Endodermal cell (in vitro differentiated cells): Measurements from ENCODE around the gene CEND1. TPM values are rescaled to one million over a fixed set of nuclear protein-coding genes. Genes with fewer than 3 reads are reported as not detected.

ENCODE experiments used
- DNase-seq: peaks from one replicate; pipeline ENCODE4 v3.0.0-alpha.2; 2017
- H3K27ac ChIP-seq: 2 replicates; pipeline ENCODE4 v1.5.1; 2013; ENCODE audit warnings: mild to moderate bottlenecking, low read depth, low read length, moderate library complexity
- H3K27me3 ChIP-seq: 2 replicates; pipeline ENCODE4 v1.6.1; 2013; ENCODE audit warnings: mild to moderate bottlenecking, low read length, moderate library complexity; ENCODE audit not compliant: insufficient read depth, control insufficient read depth, poor library complexity, severe bottlenecking
- H3K36me3 ChIP-seq: 2 replicates; pipeline ENCODE4 v1.7.0; 2013; ENCODE audit warnings: mild to moderate bottlenecking, low read length, moderate library complexity; ENCODE audit not compliant: control insufficient read depth, insufficient read depth
- H3K4me1 ChIP-seq: one replicate; pipeline ENCODE4 v1.7.0; 2013; ENCODE audit warnings: low read length; ENCODE audit not compliant: control insufficient read depth, insufficient read depth
- H3K4me3 ChIP-seq: 2 replicates; pipeline ENCODE4 v1.5.1; 2013; ENCODE audit warnings: mild to moderate bottlenecking, low read length, moderate library complexity
- H3K9ac ChIP-seq: 2 replicates; pipeline ENCODE4 v1.6.1; 2013; ENCODE audit warnings: mild to moderate bottlenecking, low read length, moderate library complexity; ENCODE audit not compliant: poor library complexity, severe bottlenecking; ENCODE audit errors: extremely low read depth
- H3K9me3 ChIP-seq: 2 replicates; pipeline ENCODE4 v1.6.1; 2013; ENCODE audit warnings: mild to moderate bottlenecking, low read length, moderate library complexity; ENCODE audit not compliant: control insufficient read depth
- H3K27ac Mint-ChIP-seq: 2 replicates; pipeline ENCODE4 v1.8.0; 2020; ENCODE audit warnings: mixed read lengths
- H3K27me3 Mint-ChIP-seq: 2 replicates; pipeline ENCODE4 v1.8.0; 2021; ENCODE audit warnings: mild to moderate bottlenecking, mixed read lengths; ENCODE audit not compliant: insufficient read depth
- H3K36me3 Mint-ChIP-seq: 2 replicates; pipeline ENCODE4 v1.8.0; 2020; ENCODE audit warnings: low read depth, mixed read lengths
- H3K4me1 Mint-ChIP-seq: 2 replicates; pipeline ENCODE4 v1.8.0; 2020; ENCODE audit warnings: mixed read lengths
- H3K4me3 Mint-ChIP-seq: 2 replicates; pipeline ENCODE4 v1.8.0; 2020; ENCODE audit warnings: mild to moderate bottlenecking, moderate library complexity, mixed read lengths
- H3K9me3 Mint-ChIP-seq: 2 replicates; pipeline ENCODE4 v1.8.0; 2020; ENCODE audit warnings: mild to moderate bottlenecking, mixed read lengths
- CTCF ChIP-seq: fragments of 200-600 bp; sonication (generic); conservative IDR thresholded peaks from 2 replicates; pipeline ENCODE4 v1.5.0; 2021; ENCODE audit warnings: antibody characterized with exemption, mild to moderate bottlenecking
- WGBS, 2 experiments: methylation state at CpG; one replicate each; pipeline versions ENCODE4 v1.1.5 to v1.1.7; 2013; ENCODE audit warnings: missing lambda C conversion rate in 2 of 2, mixed read lengths in 1 of 2; ENCODE audit not compliant: insufficient coverage in 1 of 2, insufficient read length in 1 of 2; 5-methylcytosine and 5-hydroxymethylcytosine counted together
- total RNA-seq, 2 donors: library from RNA; stranded (reverse); fragmentation: NEBNext Ultra II Directional in 1 of 2; extraction: Animal tissue kit (Norgen Biotek cat#: 25700) in 1 of 2; gene quantifications; 2 replicates in 1 of 2; 3 replicates in 1 of 2; pipeline ENCODE4 v1.2.1, GENCODE V29; 2021

Gene CEND1
- total RNA-seq, 2 donors from 2014 or later, result not detected

- Histone ChIP-seq H3K36me3 (peaks cover 33% of the 10 kb centered on the region), H3K9me3 (no peaks in the 10 kb centered on the region), H3K27me3 (no peaks in the 10 kb centered on the region), H3K4me3 (no peak overlapping the region), H3K4me1 (peaks cover 5% of the 10 kb centered on the region), H3K27ac (no peak overlapping the region), H3K9ac (no peak overlapping the region)
- WGBS, 2 experiments, result 86 to 88% methylated on average over 9 to 15 of the region's 15 CpGs
- Mint-ChIP-seq H3K4me1 (peaks cover 8% of the 10 kb centered on the region), H3K27me3 (no peaks in the 10 kb centered on the region), H3K4me3 (no peak overlapping the region), H3K9me3 (no peaks in the 10 kb centered on the region), H3K36me3 (peaks cover 29% of the 10 kb centered on the region), H3K27ac (no peak overlapping the region)
- no peak for TF ChIP-seq CTCF
- no peak for DNase-seq
These were observed 18.2 kb downstream of the CEND1 start for GRCh38 chr11:771617-772204.

- H3K4me1 ChIP-seq, result peaks cover 5% of the 10 kb centered on the region
- no peak for DNase-seq
- 95 to 98% methylated on average over 23 to 32 of the region's 32 CpGs for WGBS, 2 experiments
These were observed 19.0 kb downstream of the CEND1 start for GRCh38 chr11:770642-771616.

More at GRCh38 chr11:770642-771616, 19.0 kb downstream of the CEND1 start:
- Histone ChIP-seq H3K4me3 (no peak overlapping the region), H3K9ac (no peak overlapping the region), H3K27me3 (no peaks in the 10 kb centered on the region), H3K36me3 (peaks cover 35% of the 10 kb centered on the region), H3K27ac (no peak overlapping the region), H3K9me3 (no peaks in the 10 kb centered on the region)
- peaks cover 5% of the 10 kb centered on the region for H3K4me1 Mint-ChIP-seq
- no peaks in the 10 kb centered on the region for H3K27me3 Mint-ChIP-seq
- H3K27ac Mint-ChIP-seq, result no peak overlapping the region
- no peak overlapping the region for H3K4me3 Mint-ChIP-seq
- H3K9me3 Mint-ChIP-seq, result no peaks in the 10 kb centered on the region
- H3K36me3 Mint-ChIP-seq, result peaks cover 34% of the 10 kb centered on the region
- TF ChIP-seq CTCF, result no peak
